B cell (primary cell): ENCODE results near the gene RAD51.

Source experiments
- EZH2 ChIP-seq: IDR thresholded peaks from 2 replicates; pipeline ENCODE4 v1.6.1; 2012; ENCODE audit warnings: borderline replicate concordance, low read depth, mild to moderate bottlenecking, moderate library complexity, low read length; ENCODE audit not compliant: insufficient read depth, poor library complexity, severe bottlenecking
- TF ChIP-seq, protein P1 (sequence below): fragments of 200-600 bp; IDR thresholded peaks from one replicate; pipeline ENCODE4 v1.8.0; 2022; ENCODE audit warnings: antibody characterized with exemption, mild to moderate bottlenecking

DNA sequence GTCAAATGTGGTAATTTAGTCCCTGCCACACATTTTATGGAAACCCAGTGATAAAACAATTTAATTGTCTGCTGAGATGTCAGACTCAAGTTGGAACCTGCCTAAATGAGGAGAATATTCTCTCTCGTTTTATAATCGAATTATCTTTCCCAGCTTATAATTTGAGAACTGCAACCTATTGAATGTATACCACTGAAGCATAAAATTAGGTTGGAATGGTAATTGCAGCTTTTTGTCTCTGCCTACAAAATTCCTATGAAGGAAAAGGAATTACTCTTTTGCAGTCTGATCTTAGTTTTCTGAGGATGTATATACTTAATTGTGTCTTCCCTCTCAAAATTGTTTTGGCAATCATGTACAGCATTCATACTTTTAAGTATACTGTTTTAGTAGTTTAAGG, 28.9 kb downstream of the RAD51 start:
- no peak for TF ChIP-seq EZH2
- TF ChIP-seq, protein P1, sequence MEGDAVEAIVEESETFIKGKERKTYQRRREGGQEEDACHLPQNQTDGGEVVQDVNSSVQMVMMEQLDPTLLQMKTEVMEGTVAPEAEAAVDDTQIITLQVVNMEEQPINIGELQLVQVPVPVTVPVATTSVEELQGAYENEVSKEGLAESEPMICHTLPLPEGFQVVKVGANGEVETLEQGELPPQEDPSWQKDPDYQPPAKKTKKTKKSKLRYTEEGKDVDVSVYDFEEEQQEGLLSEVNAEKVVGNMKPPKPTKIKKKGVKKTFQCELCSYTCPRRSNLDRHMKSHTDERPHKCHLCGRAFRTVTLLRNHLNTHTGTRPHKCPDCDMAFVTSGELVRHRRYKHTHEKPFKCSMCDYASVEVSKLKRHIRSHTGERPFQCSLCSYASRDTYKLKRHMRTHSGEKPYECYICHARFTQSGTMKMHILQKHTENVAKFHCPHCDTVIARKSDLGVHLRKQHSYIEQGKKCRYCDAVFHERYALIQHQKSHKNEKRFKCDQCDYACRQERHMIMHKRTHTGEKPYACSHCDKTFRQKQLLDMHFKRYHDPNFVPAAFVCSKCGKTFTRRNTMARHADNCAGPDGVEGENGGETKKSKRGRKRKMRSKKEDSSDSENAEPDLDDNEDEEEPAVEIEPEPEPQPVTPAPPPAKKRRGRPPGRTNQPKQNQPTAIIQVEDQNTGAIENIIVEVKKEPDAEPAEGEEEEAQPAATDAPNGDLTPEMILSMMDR, result no peak
